NCI-H774 (cell line): ENCODE data around the gene MAN1C1.

Experiments used
- DNase-seq: peaks from one replicate; lab custom pipeline; 2025; lab: John Stamatoyannopoulos, UW

Gene MAN1C1

GRCh38 chr1:25740071-25740470, 123.5 kb downstream of the MAN1C1 start:
- no peak for DNase-seq

GRCh38 chr1:25742316-25742715, 125.7 kb downstream of the MAN1C1 start:
- DNase-seq, result no peak

GRCh38 chr1:25743164-25744139, 126.9 kb downstream of the MAN1C1 start:
- DNase-seq, result no peak

- DNase-seq, result no peak
Observed at GRCh38 chr1:25744140-25744581, 127.6 kb downstream of the MAN1C1 start.

GRCh38 chr1:25744636-25745425, 128.2 kb downstream of the MAN1C1 start:
- DNase-seq, result no peak

- no peak for DNase-seq
Observed at GRCh38 chr1:25746299-25747045, 129.9 kb downstream of the MAN1C1 start.

GRCh38 chr1:25747046-25747719, 130.6 kb downstream of the MAN1C1 start:
- DNase-seq, result no peak

- no peak for DNase-seq
Observed at GRCh38 chr1:25748531-25749205, 132.1 kb downstream of the MAN1C1 start.

- DNase-seq, result no peak
Observed at GRCh38 chr1:25750923-25751605, 134.5 kb downstream of the MAN1C1 start.

- no peak for DNase-seq
Observed at GRCh38 chr1:25754470-25755181, 138.0 kb downstream of the MAN1C1 start.

- DNase-seq, result no peak
Observed at GRCh38 chr1:25755475-25756125, 139.0 kb downstream of the MAN1C1 start.

- no peak for DNase-seq
Observed at GRCh38 chr1:25756215-25756614, 139.6 kb downstream of the MAN1C1 start.

- DNase-seq, result no peak
Observed at GRCh38 chr1:25757151-25757845, 140.7 kb downstream of the MAN1C1 start.

- no peak for DNase-seq
Observed at GRCh38 chr1:25757846-25758185, 141.2 kb downstream of the MAN1C1 start.

GRCh38 chr1:25758466-25759070, 142.0 kb downstream of the MAN1C1 start:
- DNase-seq, result no peak

GRCh38 chr1:25760122-25760719, 143.6 kb downstream of the MAN1C1 start:
- DNase-seq, result no peak

GRCh38 chr1:25760871-25761270, 144.3 kb downstream of the MAN1C1 start:
- no peak for DNase-seq

GRCh38 chr1:25763493-25763892, 146.9 kb downstream of the MAN1C1 start:
- DNase-seq, result no peak
